Activated CD8-positive, alpha-beta memory T cell treated with anti-CD3 and anti-CD28 coated beads, Interleukin-2, amount 50 U/mL, for 1 hour (primary cell): ENCODE data around the gene SMIM36.
"Not testable (repeated sequence)": the region's sequence is repeated elsewhere in the genome, so short reads cannot be mapped to it uniquely, and the experiment has no call there.

ENCODE experiments used
- DNase-seq: peaks from one replicate; pipeline ENCODE4 v3.0.0-alpha.2; 2020; ENCODE audit errors: extremely low read depth

The SMIM36 gene

GRCh38 chr17:55433629-55434422 lies 77.4 kb downstream of the SMIM36 start:
- no peak for DNase-seq

GRCh38 chr17:55433029-55433628 lies 78.1 kb downstream of the SMIM36 start:
- no peak for DNase-seq

GRCh38 chr17:55432358-55433028 lies 78.8 kb downstream of the SMIM36 start:
- no peak for DNase-seq

- not testable (repeated sequence) for DNase-seq
Observed at GRCh38 chr17:55431914-55432313, 79.3 kb downstream of the SMIM36 start.

- DNase-seq: no peak
Observed at GRCh38 chr17:55430541-55431288, 80.5 kb downstream of the SMIM36 start.

- DNase-seq: no peak
Observed at GRCh38 chr17:55427587-55427882, 83.7 kb downstream of the SMIM36 start.

- no peak for DNase-seq
Observed at GRCh38 chr17:55426851-55427586, 84.2 kb downstream of the SMIM36 start.

GRCh38 chr17:55424893-55425540 lies 86.2 kb downstream of the SMIM36 start:
- DNase-seq: no peak

- no peak for DNase-seq
Observed at GRCh38 chr17:55423535-55423934, 87.7 kb downstream of the SMIM36 start.

GRCh38 chr17:55422828-55423164 lies 88.5 kb downstream of the SMIM36 start:
- DNase-seq: not testable (repeated sequence)

- DNase-seq: no peak
Observed at GRCh38 chr17:55421179-55421934, 89.9 kb downstream of the SMIM36 start, which contains the start of gene MMD. Gene MMD, minus strand, starts transcription at chr17:55421835. Its CDS starts 140 bp downstream, at chr17:55421695.

- no peak for DNase-seq
Observed at GRCh38 chr17:55420776-55421178, 90.5 kb downstream of the SMIM36 start.

GRCh38 chr17:55420067-55420775 lies 91.0 kb downstream of the SMIM36 start:
- no peak for DNase-seq

GRCh38 chr17:55418369-55419268 lies 92.6 kb downstream of the SMIM36 start:
- no peak for DNase-seq

GRCh38 chr17:55417411-55418268 lies 93.6 kb downstream of the SMIM36 start:
- DNase-seq: no peak

GRCh38 chr17:55416470-55417052 lies 94.7 kb downstream of the SMIM36 start:
- DNase-seq: no peak

- DNase-seq: no peak
Observed at GRCh38 chr17:55416000-55416399, 95.3 kb downstream of the SMIM36 start.
